Measurements from ENCODE around the gene TIMM44. TPM values are rescaled to one million over a fixed set of nuclear protein-coding genes. Genes with fewer than 3 reads are reported as not detected.

The TIMM44 gene
- total and polyA plus RNA-seq, 11 donors = 55.9 to 140 (median 72.9) TPM

DNA sequence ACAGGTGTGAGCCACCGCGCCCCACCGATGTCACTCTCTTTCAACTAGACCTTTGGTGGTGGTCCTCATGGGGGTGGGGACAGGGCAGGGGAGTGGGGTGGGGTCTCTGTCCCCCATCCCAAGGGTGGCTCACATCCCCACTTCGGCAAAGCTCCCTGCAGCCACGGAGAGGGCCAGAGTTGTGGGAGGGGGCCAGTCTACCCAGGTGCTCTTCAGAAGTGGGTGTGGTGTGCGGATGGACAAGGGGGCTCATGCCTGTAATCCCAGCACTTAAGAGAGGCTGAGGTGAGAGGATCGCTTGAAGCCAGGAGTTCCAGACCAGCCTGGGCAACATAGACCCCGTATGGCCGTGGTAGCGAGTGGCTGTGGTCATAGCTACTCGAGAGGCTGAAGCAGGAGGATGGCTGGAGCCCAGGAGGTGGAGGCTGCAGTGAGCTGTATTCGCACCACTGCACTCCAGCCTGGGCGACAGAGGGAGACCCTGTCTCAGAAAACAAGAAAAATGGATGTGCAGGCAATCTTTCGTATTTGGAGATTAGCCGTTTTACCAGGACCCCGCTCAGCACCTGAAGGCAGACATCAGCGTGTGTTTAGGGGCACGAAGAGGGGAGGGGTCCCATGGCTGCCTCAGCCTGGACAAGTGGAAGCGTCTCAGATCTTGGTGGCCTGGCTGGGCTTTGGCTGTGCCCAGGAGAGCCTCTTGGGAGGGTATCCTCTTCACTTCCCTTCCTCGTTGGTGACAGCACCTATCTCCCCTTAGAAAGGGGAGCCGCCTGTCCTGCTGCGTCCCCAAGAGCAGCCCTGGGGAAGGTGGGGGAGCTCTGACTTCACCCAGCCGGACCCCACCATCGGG, 28.0 kb downstream of the TIMM44 start:
- ATAC-seq = no peak
- Histone ChIP-seq H3K27me3 (peaks cover 16 to 51% (median 33%) of the 10 kb centered on the region in 9 donors), H3K4me3 (peak overlapping the region in 5 of 12 donors; percentile 33 to 56 (median 41)), H3K4me1 (peaks cover 0 to 51% (median 24%) of the 10 kb centered on the region in 12 donors), H3K36me3 (peaks cover 8 to 28% (median 24%) of the 10 kb centered on the region in 9 donors), H3K27ac (no peak overlapping the region), H3K9me3 (no peaks in the 10 kb centered on the region)
- intact Hi-C loops (cut with DNase I) = no loop called here
- TF ChIP-seq POLR2A (IDR thresholded peaks at IDR 0.05) = no peak
- TF ChIP-seq, protein P1, sequence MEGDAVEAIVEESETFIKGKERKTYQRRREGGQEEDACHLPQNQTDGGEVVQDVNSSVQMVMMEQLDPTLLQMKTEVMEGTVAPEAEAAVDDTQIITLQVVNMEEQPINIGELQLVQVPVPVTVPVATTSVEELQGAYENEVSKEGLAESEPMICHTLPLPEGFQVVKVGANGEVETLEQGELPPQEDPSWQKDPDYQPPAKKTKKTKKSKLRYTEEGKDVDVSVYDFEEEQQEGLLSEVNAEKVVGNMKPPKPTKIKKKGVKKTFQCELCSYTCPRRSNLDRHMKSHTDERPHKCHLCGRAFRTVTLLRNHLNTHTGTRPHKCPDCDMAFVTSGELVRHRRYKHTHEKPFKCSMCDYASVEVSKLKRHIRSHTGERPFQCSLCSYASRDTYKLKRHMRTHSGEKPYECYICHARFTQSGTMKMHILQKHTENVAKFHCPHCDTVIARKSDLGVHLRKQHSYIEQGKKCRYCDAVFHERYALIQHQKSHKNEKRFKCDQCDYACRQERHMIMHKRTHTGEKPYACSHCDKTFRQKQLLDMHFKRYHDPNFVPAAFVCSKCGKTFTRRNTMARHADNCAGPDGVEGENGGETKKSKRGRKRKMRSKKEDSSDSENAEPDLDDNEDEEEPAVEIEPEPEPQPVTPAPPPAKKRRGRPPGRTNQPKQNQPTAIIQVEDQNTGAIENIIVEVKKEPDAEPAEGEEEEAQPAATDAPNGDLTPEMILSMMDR (IDR thresholded peaks at IDR 0.05) = no peak
- DNase-seq = no peak
- 49 to 60% (median 53%) methylated on average over 11 to 24 of the region's 24 CpGs for WGBS, 4 donors

GRCh38 chr19:7914598-7915045, 28.8 kb downstream of the TIMM44 start, which contains the start of gene TGFBR3L:
TSS of gene TGFBR3L (plus strand) at chr19:7914830.
- H3K9me3 ChIP-seq = no peaks in the 10 kb centered on the region
- peaks cover 16 to 51% (median 33%) of the 10 kb centered on the region in 9 donors for H3K27me3 ChIP-seq
- 34 to 58% (median 47%) methylated on average over 11 to 12 of the region's 12 CpGs for WGBS, 4 donors
- TF ChIP-seq, protein P1 (IDR thresholded peaks at IDR 0.05) = no peak
- no peak for TF ChIP-seq POLR2A (IDR thresholded peaks at IDR 0.05)
- peak in 2 of 5 donors; percentile 28 to 68 for DNase-seq
- peaks cover 12 to 37% (median 30%) of the 10 kb centered on the region in 9 donors for H3K36me3 ChIP-seq
- H3K4me1 ChIP-seq = peaks cover 0 to 47% (median 22%) of the 10 kb centered on the region in 12 donors
- intact Hi-C loops (cut with DNase I) = no loop called here
- H3K4me3 ChIP-seq = no peak within 1 kb of the TSS
- H3K27ac ChIP-seq = no peak within 1 kb of the TSS
- ATAC-seq = peak in 1 of 4 donors; percentile 17

GRCh38 chr19:7914099-7914498, 29.4 kb downstream of the TIMM44 start:
- no peak overlapping the region for H3K27ac ChIP-seq
- intact Hi-C loops (cut with DNase I) = no loop called here
- peaks cover 12 to 42% (median 32%) of the 10 kb centered on the region in 9 donors for H3K36me3 ChIP-seq
- TF ChIP-seq, protein P1 (IDR thresholded peaks at IDR 0.05) = no peak
- no peak for TF ChIP-seq POLR2A (IDR thresholded peaks at IDR 0.05)
- H3K27me3 ChIP-seq = peaks cover 16 to 47% (median 33%) of the 10 kb centered on the region in 9 donors
- H3K4me3 ChIP-seq = no peak overlapping the region
- no peaks in the 10 kb centered on the region for H3K9me3 ChIP-seq
- WGBS, 4 donors = 60 to 75% (median 65%) methylated on average over 12 of the region's 12 CpGs
- DNase-seq (peak in 1 of 5 donors; percentile 24), ATAC-seq (no peak)
- peaks cover 0 to 46% (median 20%) of the 10 kb centered on the region in 12 donors for H3K4me1 ChIP-seq

DNA sequence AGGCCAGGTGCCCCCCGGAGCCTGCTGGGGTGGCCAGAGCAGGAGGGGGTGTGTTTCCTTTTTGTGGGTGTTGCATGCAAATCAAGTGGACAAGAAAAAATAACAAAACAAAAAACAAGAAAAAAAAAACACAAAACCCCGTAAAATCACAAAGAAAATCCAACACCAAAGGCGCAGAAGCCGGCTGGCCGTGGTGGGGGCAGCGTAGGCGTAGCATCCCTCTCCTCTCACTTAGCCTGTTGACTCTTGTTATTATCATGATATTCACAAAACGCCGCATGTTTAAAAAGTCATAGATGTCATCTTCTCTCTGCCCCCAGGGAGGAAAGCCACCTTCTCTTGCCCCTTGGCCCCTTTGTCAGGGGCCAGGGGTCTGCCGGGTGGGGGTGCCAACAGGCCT, 29.8 kb downstream of the TIMM44 start:
- H3K27ac ChIP-seq = no peak overlapping the region
- DNase-seq = no peak
- TF ChIP-seq, protein P1 (IDR thresholded peaks at IDR 0.05) = no peak
- no peak for TF ChIP-seq POLR2A (IDR thresholded peaks at IDR 0.05)
- peaks cover 12 to 44% (median 32%) of the 10 kb centered on the region in 9 donors for H3K36me3 ChIP-seq
- no peak for ATAC-seq
- peaks cover 0 to 46% (median 20%) of the 10 kb centered on the region in 12 donors for H3K4me1 ChIP-seq
- H3K4me3 ChIP-seq = no peak overlapping the region
- intact Hi-C loops (cut with DNase I) = no loop called here
- no peaks in the 10 kb centered on the region for H3K9me3 ChIP-seq
- H3K27me3 ChIP-seq = peaks cover 16 to 43% (median 33%) of the 10 kb centered on the region in 9 donors
- 85 to 90% (median 85%) methylated on average over 10 of the region's 10 CpGs for WGBS, 4 donors
